GM19455 (cell line): Measurements from ENCODE around the gene CTSW.
"Not testable (repeated sequence)": the region's sequence is repeated elsewhere in the genome, so short reads cannot be mapped to it uniquely, and the experiment has no call there.

Experiments
- ATAC-seq: cut with Tn5 transposase; IDR thresholded peaks from one replicate; pipeline ENCODE4 v1.9.1; 2021; ENCODE audit not compliant: unreplicated experiment

CTSW gene

DNA sequence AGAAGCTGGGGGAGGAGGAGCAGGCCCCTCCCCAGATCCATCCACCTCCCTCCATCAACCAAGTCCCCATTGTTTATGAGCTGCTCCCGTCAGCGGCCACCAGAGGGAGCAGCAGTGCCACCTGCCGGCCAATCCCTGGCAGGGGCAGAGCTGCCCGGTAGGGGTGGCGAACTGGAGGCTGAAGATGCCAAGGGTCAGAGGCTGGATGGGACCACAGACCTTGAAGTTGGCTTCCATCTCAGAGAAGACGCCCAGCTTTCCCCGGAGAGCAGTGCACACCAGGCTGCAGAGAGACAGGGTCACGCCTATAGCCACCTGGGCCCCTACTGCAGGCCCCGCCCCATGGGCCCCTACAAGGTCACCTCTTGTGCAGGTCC lies 5.1 kb downstream of the CTSW start:
- no peak for ATAC-seq

GRCh38 chr11:65885231-65885630 lies 5.6 kb downstream of the CTSW start:
- ATAC-seq: no peak

- ATAC-seq: no peak
Observed at GRCh38 chr11:65885808-65886536, 6.3 kb downstream of the CTSW start.

DNA sequence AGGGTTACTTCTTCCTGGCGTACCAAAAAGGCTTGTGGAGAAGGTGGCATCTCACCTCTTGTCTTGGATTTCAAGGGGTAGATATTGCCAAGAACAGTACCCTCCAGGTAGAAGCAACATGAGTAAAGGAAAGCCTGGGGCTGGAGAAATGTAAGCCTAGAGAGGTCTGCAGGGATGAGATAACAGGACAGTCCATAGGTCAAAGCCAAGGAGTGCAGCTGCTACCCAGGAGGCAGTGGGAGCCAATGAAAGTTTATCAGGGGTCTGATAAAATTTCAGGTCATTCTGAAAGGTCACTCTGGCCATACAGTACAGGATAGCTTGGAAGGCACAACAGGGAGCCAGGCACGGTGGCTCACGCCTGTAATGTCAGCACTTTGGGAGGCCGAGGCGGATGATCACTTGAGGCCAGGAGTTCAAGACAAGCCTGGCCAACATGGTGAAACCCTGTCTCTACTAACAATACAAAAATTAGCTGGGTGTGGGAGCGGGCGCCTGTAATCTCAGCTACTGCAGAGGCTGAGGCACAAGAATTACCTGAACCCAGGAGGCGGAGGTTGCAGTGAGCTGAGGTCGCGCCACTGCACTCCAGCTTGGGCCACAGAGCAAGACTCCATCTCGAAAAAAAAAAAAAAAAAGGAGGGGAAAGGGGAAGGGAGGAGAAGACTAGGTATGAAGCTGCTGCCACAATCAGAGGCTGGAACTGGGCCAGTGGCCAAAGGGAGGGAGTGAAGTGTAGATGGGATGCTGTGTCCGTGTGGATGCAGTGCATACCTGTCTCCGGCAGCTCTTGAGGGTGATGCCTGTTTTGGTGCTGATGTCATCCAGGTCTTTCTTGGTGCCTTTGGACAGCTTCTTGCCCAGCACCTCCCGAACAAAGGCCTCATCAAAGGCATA lies 7.4 kb downstream of the CTSW start:
- ATAC-seq: no peak

GRCh38 chr11:65887723-65888162 lies 8.1 kb downstream of the CTSW start:
- ATAC-seq: no peak

- ATAC-seq: peak; percentile 47
Observed at GRCh38 chr11:65888163-65888814, 8.7 kb downstream of the CTSW start, which contains the start of gene FIBP. Gene FIBP, minus strand, starts transcription at chr11:65888471. Its CDS starts 53 bp downstream, at chr11:65888418.

DNA sequence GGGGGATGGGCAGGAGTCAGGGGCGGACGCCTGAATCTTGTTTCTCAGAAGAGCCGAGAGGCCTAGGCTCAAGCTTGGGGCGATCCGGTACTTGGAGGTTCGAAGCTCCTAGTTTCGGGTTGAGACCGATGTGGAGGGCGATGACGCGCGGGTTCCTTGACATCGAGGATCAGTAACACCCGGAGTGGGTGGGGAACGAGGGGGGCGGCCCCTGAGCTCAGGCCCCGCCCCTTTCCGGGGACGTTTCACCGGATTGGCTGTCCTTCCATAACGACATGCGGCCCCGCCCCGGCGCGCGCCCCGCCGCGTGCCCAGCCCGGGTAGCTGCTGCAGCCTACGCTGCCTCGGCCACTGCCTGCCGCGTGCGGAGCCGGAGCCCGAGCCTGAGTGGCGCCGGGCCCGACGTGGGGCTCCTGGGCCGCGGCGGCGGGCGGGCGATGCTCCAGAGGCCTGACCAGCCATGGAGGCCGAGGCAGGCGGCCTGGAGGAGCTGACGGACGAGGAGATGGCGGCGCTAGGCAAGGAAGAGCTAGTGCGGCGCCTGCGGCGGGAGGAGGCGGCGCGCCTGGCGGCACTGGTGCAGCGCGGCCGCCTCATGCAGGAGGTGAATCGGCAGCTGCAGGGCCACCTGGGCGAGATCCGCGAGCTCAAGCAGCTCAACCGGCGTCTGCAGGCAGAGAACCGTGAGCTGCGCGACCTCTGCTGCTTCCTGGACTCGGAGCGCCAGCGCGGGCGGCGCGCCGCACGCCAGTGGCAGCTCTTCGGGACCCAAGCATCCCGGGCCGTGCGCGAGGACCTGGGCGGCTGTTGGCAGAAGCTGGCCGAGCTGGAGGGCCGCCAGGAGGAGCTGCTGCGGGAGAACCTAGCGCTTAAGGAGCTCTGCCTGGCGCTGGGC lies 10.9 kb downstream of the CTSW start, which contains the start of gene CCDC85B:
TSS of gene CCDC85B (plus strand) at position 350 of the 895 bp plus-strand sequence. CDS start at position 461, 111 bp downstream.
- ATAC-seq: peak; percentile 53

- ATAC-seq: no peak
Observed at GRCh38 chr11:65891219-65892136, 11.8 kb downstream of the CTSW start.

DNA sequence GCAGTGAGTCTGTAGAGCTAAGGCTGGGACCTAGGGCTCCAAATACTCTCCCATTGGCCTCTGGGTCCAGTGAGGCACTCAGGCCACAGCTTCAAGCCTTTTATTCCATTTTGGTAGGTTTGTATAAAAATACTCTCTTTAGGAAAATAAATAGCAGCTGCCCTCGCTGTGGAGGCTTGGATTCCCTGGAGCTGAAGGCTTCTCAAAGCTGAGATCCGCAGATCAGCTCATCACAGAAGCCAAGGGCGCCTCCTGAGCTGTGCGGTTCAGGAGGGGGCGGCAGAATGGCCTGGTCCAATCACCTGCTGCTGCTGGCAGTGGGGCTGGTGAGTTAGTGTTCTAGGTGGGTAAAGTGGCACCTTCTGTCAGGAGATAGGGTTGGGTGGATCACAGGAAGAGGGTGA lies 12.5 kb downstream of the CTSW start:
- not testable (repeated sequence) for ATAC-seq

GRCh38 chr11:65892661-65893317 lies 13.2 kb downstream of the CTSW start:
- no peak for ATAC-seq

DNA sequence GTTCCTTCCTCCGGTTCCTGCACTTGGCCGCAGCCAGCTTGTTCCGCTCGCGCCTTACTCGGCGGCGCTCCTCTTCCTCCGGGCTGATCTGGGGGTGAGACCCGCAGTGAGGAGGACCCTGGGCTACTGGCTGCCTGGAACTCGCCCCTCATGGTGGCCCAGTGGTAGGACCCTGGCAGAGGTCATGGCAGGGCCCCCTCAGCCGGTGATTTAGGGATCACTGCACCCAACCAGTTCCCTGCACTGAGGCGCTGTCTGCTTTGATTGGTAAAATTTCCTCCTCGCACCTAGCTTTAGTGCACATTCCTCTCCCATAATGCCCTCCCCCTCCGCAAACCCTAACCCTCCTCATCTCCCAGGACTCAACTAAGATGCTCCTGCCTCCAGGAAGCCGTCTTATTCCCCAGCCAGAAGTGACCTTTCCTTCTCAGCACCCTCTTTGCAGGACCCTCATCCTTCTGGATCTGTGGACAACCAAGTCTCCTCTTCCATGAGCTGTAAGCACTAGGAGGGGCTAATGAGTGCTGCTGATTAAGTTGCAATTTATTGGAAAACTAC lies 14.5 kb downstream of the CTSW start:
- no peak for ATAC-seq

DNA sequence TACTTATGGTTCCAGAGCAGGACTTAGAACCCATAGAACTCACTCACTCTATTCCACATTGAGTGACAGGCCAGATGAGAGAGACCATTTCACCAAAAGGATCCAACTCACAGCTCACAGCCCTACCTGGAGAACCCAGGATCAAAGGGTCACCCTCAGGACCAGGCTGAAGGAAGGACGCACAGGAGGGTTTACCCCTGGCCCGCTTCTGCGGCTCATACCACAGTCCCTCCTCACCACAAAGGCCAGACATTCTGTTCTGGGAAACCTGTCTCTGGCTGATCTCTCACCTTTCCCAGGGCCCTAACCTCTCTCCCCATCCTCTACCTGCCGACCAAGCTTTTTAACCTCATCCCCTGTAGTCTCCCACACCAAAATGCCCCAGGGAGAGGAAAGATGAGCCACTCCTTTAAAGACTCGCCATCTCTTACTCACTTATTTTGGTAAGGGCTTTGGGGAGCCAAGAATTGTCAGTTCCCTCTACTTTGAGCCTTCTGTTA lies 15.9 kb downstream of the CTSW start:
- ATAC-seq: no peak

DNA sequence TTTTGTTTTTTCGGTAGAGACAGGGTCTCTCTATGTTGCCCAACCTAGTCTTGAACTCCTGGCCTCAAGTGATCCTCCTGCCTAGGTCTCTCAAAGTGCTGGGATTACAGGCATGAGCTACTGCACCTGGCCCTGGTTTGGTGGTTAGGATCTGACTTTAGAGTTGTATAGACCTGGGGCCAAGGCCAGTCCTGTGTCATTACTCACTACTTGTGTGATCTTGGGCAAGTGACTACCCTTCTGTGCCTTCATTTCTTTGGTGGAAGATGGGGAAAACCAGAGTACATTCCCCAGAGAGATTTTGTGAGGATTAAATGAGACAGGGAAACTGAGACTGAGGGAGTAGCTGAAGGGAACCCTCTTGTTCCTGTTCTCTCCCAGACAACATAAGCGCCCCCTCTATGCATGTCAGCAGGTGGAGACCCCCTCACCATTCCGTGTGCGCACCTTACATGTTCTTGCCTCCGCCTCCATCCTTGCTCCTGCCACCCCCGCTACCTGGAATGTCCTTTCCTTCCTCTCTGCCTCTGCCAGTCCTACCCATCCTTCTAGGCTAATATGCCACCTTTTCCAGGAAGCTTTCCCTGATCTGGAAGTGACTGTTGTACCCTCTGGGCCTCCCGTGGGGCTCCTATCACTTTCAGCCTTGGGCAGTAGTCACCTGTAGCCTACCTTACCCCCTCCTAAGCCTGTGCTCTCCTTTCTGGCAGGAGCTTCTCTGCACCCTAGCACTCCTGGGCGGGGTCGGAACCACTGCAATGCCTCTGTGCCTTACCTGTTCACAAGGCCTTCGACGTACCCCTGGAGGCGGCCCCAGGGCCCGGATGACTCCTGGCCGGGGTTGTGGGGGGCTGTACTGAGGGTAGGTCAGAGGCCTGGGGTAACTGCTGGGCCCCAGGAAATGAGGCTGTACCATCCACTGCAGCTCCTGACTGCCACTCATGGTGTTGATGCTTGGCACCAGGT lies 16.7 kb downstream of the CTSW start:
- no peak for ATAC-seq

DNA sequence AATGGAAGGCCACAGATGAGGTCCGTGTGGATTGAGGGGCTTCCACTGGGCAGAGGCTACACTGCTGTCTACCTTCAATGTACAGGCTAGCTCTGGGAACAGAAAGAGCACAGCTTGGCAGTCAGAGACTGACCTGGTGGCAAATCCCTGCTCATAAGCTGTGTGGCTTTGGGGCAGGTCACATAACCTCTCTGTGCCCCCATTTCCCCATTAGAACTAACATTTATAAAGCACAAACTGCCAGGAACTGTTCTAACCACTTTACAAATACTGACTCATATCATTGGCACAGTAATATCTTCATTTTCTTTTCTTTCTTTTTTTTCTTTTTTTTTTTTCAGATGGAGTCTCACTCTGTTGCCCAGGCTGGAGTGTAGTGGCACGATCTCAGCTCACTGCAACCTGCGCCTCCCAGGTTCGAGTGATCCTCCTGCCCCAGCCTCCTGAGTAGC lies 17.4 kb downstream of the CTSW start:
- ATAC-seq: no peak

DNA sequence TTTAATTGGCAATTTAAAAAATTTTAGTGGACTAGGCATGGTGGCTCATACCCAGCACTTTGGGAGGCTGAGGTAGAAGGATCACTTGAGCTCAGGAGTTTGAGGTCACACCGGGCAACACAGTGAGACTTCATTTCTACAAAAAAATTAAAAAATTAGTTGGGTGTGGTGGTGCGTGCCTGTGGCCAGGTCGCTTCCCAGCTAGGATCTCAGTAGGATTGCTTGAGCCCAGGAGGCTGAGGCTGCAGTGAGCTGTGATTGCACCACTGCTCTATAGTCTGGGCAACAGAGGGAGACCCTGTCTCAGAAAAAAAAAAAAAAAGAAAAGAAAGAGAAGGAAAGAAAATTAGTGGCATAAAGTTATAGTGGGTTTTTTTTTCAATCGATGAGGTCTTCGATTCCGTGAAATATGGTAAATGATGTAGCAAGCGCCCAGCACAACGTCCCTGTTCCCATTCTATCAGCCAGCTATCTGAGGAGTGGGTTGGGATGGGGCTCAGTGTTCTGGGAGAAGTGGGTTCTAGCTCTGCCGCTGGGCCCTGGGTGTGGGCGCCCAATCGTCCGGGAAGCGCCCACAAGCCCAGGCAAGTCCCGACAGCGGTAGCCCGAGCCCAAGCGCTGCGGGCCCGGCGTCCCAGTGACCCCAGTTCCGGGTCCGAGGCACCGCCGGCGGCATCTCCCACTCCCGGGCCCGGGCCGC lies 19.2 kb downstream of the CTSW start:
- no peak for ATAC-seq

DNA sequence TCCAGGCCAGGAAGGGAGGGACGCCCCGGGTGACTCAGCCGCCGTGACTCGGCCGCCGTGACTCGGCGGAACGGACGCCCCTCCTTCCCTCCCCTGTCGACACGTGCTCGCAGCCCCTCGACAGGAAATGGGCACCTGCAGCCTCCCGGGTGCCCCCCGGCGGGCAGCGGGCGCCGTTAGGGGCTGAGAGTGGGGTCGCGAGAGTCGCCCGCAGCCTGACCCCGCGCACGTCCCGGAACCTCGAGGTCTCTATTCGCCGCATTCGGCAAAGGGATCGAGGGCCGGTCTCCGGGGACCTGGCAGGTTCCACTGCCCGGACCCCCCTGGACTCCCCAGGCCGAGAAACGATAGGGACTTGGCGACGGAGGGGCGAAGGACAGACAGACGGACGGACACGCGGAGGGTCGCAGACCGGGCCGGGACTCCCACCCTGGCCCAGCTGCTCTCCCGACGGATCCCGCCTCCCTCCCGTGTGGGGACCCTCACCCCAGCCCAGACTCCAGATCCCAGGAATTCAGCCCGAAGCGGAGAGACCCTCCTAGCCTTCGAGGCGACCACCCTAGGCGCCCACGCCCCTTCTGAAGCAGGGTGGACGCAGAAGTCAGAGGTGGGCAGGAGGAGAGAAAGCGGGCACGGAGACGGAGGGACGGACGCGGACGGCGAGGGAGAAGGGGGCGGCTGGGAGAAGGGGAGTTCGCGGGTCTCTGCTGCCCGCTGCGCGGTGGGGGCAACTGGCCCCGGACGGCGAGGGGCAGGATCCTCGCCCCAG lies 19.9 kb downstream of the CTSW start:
- no peak for ATAC-seq
